Measurements from ENCODE around the gene MMP3. TPM values are rescaled to one million over a fixed set of nuclear protein-coding genes. Genes with fewer than 3 reads are reported as not detected.

MMP3 gene
- not detected for total RNA-seq (2013)
- polyA plus RNA-seq (not detected), polyA minus RNA-seq (not detected in 2 replicates), total RNA-seq (0 to 0.35 (median 0) reads per million in 11 experiments)

DNA sequence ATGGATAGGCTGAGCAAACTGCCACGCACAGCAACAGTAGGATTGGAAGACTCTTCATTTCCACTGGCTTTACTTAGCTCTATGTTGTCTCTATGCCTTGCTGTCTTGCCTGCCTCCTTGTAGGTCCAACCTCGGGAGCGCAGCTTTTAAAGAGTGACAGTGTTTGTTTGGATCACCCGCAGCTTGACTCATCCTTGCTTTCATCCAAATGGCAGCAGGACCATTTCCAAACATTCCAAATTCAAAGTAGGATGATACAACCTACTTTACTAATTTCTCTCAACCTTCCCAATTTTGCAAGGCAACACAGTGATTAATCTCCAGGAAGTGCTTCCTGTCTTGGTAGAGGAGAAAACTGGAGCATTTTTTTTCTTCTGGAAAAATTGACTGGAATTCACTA lies at the start of gene MMP3:
TSS of gene MMP3 (minus strand) at position 121 of the 400 bp plus-strand sequence. CDS start at position 58, 63 bp downstream.
- 86% methylated on average over 1 of the region's 4 CpGs for WGBS (ENCODE audit: insufficient coverage)
- H3K79me2 ChIP-seq (ENCODE audit: insufficient read depth, low read length): no peaks in the 10 kb centered on the region
- H3K4me1 ChIP-seq (ENCODE audit: control insufficient read depth in 1 of 2, insufficient read depth in 2 of 2, low read length in 2 of 2): no peaks in the 10 kb centered on the region
- no peaks in the 10 kb centered on the region for H3K36me3 ChIP-seq (replicated peaks in 1 of 2; ENCODE audit: control insufficient read depth in 1 of 2, insufficient read depth in 2 of 2, low read length in 2 of 2)
- Mint-ChIP-seq H3K36me3 (no peaks in the 10 kb centered on the region), H3K27ac (no peak within 1 kb of the TSS), H3K9me3 (peaks cover 0 to 3% (median 0%) of the 10 kb centered on the region in 7 donors), H3K27me3 (ENCODE audit: low read depth in 3 of 3) (peaks cover 3 to 7% (median 5%) of the 10 kb centered on the region in 3 donors), H3K4me1 (no peaks in the 10 kb centered on the region), H3K4me3 (no peak within 1 kb of the TSS)
- H2AFZ ChIP-seq (ENCODE audit: insufficient read depth, low read depth, low read length, poor library complexity, severe bottlenecking): no peak within 1 kb of the TSS
- intact Hi-C loops (cut with micrococcal nuclease): no loop called here
- H3K9me3 ChIP-seq (replicated peaks in 1 of 2; ENCODE audit: control insufficient read depth in 1 of 2, insufficient read depth in 1 of 2, low read length in 2 of 2): no peaks in the 10 kb centered on the region
- H3K27me3 ChIP-seq (ENCODE audit: control insufficient read depth in 2 of 2, insufficient read depth in 2 of 2, low read length in 2 of 2): no peaks in the 10 kb centered on the region
- TF ChIP-seq, protein P1, sequence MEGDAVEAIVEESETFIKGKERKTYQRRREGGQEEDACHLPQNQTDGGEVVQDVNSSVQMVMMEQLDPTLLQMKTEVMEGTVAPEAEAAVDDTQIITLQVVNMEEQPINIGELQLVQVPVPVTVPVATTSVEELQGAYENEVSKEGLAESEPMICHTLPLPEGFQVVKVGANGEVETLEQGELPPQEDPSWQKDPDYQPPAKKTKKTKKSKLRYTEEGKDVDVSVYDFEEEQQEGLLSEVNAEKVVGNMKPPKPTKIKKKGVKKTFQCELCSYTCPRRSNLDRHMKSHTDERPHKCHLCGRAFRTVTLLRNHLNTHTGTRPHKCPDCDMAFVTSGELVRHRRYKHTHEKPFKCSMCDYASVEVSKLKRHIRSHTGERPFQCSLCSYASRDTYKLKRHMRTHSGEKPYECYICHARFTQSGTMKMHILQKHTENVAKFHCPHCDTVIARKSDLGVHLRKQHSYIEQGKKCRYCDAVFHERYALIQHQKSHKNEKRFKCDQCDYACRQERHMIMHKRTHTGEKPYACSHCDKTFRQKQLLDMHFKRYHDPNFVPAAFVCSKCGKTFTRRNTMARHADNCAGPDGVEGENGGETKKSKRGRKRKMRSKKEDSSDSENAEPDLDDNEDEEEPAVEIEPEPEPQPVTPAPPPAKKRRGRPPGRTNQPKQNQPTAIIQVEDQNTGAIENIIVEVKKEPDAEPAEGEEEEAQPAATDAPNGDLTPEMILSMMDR (IDR thresholded peaks at IDR 0.05): no peak
- no peak for DNase-seq
- H3K4me2 ChIP-seq (replicated peaks; ENCODE audit: extremely low read depth, low read length, poor library complexity, severe bottlenecking): no peak within 1 kb of the TSS
- no peak within 1 kb of the TSS for H3K9ac ChIP-seq (ENCODE audit: insufficient read depth, low read length, poor library complexity, severe bottlenecking)
- H3K4me3 ChIP-seq (replicated peaks in 1 of 3; ENCODE audit: low read depth in 2 of 3, low read length in 3 of 3): no peak within 1 kb of the TSS
- no peak within 1 kb of the TSS for H3K27ac ChIP-seq (ENCODE audit: low read depth in 1 of 2, low read length in 2 of 2)
- H4K20me1 ChIP-seq (ENCODE audit: insufficient read depth, low read length): no peaks in the 10 kb centered on the region

DNA sequence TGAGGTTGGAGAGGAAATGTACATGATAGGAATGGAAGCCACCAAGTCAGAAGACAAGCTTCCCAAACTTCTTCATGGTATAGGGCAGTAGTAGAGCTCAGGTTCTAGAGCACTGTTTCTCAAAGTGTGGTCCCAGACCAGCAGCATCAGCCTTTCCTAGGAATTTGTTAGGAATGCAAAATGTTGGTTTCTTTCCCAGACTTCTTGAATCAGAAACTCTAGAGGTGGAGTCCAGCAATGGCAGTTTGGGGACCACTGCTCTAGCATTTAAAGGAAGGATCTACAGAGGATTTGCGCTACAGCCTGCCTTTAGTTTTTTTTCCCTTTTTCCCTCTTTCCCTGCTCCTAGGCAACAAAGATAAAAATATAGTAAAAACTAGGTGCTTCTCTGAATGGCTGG lies 48.3 kb upstream of the MMP3 start:
- peaks cover 3 to 6% of the 10 kb centered on the region in 2 donors for H3K9me3 ChIP-seq (replicated peaks in 1 of 2; ENCODE audit: control insufficient read depth in 1 of 2, insufficient read depth in 1 of 2, low read length in 2 of 2)
- no peak overlapping the region for H3K27ac ChIP-seq (ENCODE audit: low read depth in 1 of 2, low read length in 2 of 2)
- intact Hi-C loops (cut with micrococcal nuclease): no loop called here
- H3K4me2 ChIP-seq (replicated peaks; ENCODE audit: extremely low read depth, low read length, poor library complexity, severe bottlenecking): no peak overlapping the region
- Mint-ChIP-seq H3K27me3 (ENCODE audit: low read depth in 3 of 3) (peaks cover 2 to 5% (median 4%) of the 10 kb centered on the region in 3 donors), H3K27ac (no peak overlapping the region), H3K36me3 (no peaks in the 10 kb centered on the region), H3K4me3 (peak overlapping the region in 1 of 2 donors; percentile 14), H3K4me1 (no peaks in the 10 kb centered on the region), H3K9me3 (peaks cover 4 to 19% (median 9%) of the 10 kb centered on the region in 7 donors)
- no CpG with 5 or more reads among the region's 1 CpG for WGBS (ENCODE audit: insufficient coverage)
- no peak overlapping the region for H3K9ac ChIP-seq (ENCODE audit: insufficient read depth, low read length, poor library complexity, severe bottlenecking)
- H3K79me2 ChIP-seq (ENCODE audit: insufficient read depth, low read length): no peaks in the 10 kb centered on the region
- no peak for DNase-seq
- H3K4me1 ChIP-seq (ENCODE audit: control insufficient read depth in 1 of 2, insufficient read depth in 2 of 2, low read length in 2 of 2): no peaks in the 10 kb centered on the region
- no peak overlapping the region for H2AFZ ChIP-seq (ENCODE audit: insufficient read depth, low read depth, low read length, poor library complexity, severe bottlenecking)
- H3K4me3 ChIP-seq (replicated peaks in 1 of 3; ENCODE audit: low read depth in 2 of 3, low read length in 3 of 3): no peak overlapping the region
- TF ChIP-seq, protein P1 (IDR thresholded peaks at IDR 0.05): no peak
- H4K20me1 ChIP-seq (ENCODE audit: insufficient read depth, low read length): no peaks in the 10 kb centered on the region
- no peaks in the 10 kb centered on the region for H3K36me3 ChIP-seq (replicated peaks in 1 of 2; ENCODE audit: control insufficient read depth in 1 of 2, insufficient read depth in 2 of 2, low read length in 2 of 2)
- no peaks in the 10 kb centered on the region for H3K27me3 ChIP-seq (ENCODE audit: control insufficient read depth in 2 of 2, insufficient read depth in 2 of 2, low read length in 2 of 2)

All from CD14-positive monocyte (primary cell).